ENCODE measurements around the gene CBX7. TPM values are rescaled to one million over a fixed set of nuclear protein-coding genes. Genes with fewer than 3 reads are reported as not detected.

The CBX7 gene
- total and polyA plus RNA-seq, 12 donors: 34.5 to 85.8 (median 75.8) TPM

GRCh38 chr22:39148026-39148726, 4.3 kb downstream of the CBX7 start:
- DNase-seq (no peak), ATAC-seq (no peak)
- Histone ChIP-seq H3K4me1 (peaks cover 14 to 87% (median 75%) of the 10 kb centered on the region in 9 donors), H3K4me3 (no peak overlapping the region), H3K9me3 (no peaks in the 10 kb centered on the region), H3K36me3 (peaks cover 0 to 31% (median 0%) of the 10 kb centered on the region in 9 donors), H3K27ac (peak overlapping the region in 8 of 10 donors; percentile 31 to 96 (median 66)), H3K27me3 (peaks cover 0 to 3% (median 0%) of the 10 kb centered on the region in 7 donors)
- 77% methylated on average over 16 of the region's 16 CpGs for WGBS, 2 donors
- TF ChIP-seq CTCF (IDR thresholded peaks at IDR 0.05): no peak
- intact Hi-C loops (cut with DNase I): no loop called here

GRCh38 chr22:39147335-39148025, 5.0 kb downstream of the CBX7 start:
- Histone ChIP-seq H3K4me3 (no peak overlapping the region), H3K27me3 (no peaks in the 10 kb centered on the region), H3K4me1 (peaks cover 14 to 82% (median 75%) of the 10 kb centered on the region in 9 donors), H3K27ac (peak overlapping the region in 8 of 10 donors; percentile 26 to 96 (median 66)), H3K36me3 (peaks cover 0 to 35% (median 0%) of the 10 kb centered on the region in 9 donors), H3K9me3 (no peaks in the 10 kb centered on the region)
- TF ChIP-seq CTCF (IDR thresholded peaks at IDR 0.05): no peak
- no peak for DNase-seq
- ATAC-seq: no peak
- WGBS, 2 donors: 84 to 85% methylated on average over 5 of the region's 5 CpGs
- intact Hi-C loops (cut with DNase I): no loop called here

- 62 to 66% methylated on average over 6 of the region's 6 CpGs for WGBS, 2 donors
- intact Hi-C loops (cut with DNase I): no loop called here
- peak overlapping the region; percentile 80 to 97 (median 90) for H3K27ac ChIP-seq
- H3K4me1 ChIP-seq: peaks cover 14 to 85% (median 73%) of the 10 kb centered on the region in 9 donors
- ATAC-seq (peak in 1 of 8 donors; percentile 3), DNase-seq (no peak)
- no peaks in the 10 kb centered on the region for H3K27me3 ChIP-seq
- H3K36me3 ChIP-seq: peaks cover 0 to 35% (median 0%) of the 10 kb centered on the region in 9 donors
- no peak for TF ChIP-seq CTCF (IDR thresholded peaks at IDR 0.05)
- H3K4me3 ChIP-seq: peak overlapping the region; percentile 32 to 99 (median 89)
- no peaks in the 10 kb centered on the region for H3K9me3 ChIP-seq
Observed at GRCh38 chr22:39146256-39147101, 6.0 kb downstream of the CBX7 start.

All from heart right ventricle (tissue), 16 donors.